GM21390 (cell line): ENCODE results near the gene KYNU.
"Not testable (repeated sequence)": the region's sequence is repeated elsewhere in the genome, so short reads cannot be mapped to it uniquely, and the experiment has no call there.

Source experiments
- ATAC-seq: cut with Tn5 transposase; IDR thresholded peaks from one replicate; pipeline ENCODE4 v1.9.1; 2021; ENCODE audit not compliant: unreplicated experiment

KYNU gene

GRCh38 chr2:142870526-142870925 is 6.9 kb upstream of the KYNU start:
- no peak for ATAC-seq

GRCh38 chr2:142871396-142871795 is 6.1 kb upstream of the KYNU start:
- no peak for ATAC-seq

DNA sequence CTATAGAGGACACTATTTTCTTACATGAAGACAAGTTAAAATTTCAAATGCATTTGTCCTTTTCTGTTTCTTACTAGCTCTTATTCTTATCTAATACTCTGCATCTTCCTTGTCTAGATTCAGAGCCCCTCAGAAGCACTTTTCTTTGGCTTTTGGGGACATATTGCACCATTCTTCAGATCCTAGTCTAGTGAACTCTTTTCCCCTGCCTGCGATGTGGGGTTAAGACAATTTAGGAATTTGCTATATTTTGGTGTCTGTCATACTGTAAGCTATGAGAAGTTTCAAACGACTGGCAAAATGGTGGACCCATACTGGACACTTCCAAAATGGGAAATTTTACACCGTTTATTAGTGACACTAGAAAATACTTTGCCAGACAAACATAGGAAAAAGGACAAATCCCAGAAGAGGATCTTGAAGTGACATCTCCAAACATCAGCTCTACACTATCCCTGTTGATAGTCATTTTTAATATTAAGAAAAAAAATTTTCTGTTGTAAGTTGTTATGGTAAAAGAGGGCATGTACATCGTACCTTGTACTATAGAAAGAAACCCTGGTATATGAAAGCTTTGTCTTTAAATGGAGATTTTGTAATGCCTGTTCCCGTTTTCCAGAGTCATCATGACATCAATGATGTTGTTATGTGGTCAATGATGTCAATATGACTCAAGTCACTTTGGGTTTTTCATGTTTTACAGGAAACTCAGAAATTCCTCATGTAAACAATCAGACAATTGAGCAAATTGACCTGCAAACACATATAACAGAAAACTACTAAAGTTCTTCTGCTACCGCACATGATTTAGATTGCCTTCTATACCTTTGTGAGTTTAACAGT is 4.4 kb upstream of the KYNU start:
- no peak for ATAC-seq

GRCh38 chr2:142873831-142874287 is 3.6 kb upstream of the KYNU start:
- no peak for ATAC-seq

- no peak for ATAC-seq
Measured at GRCh38 chr2:142874293-142874814, 3.1 kb upstream of the KYNU start.

DNA sequence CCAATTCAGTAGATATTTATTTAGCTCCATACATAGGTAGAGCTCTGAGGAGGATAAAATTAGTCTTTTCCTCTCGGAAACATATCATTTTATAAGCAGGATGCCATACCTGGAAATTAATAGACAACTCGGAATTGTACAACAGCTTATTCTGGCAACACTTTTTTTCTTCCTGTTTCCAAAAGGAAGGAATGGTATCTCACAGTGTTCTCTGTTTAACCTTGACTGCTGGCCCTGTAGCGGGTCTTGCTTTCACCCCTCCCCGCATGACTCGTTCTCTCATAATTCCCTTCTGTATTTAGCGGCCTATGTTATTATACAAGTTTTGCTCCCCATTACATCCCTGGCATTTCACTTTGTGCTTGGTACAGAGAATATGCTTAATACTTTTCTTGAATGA is 2.5 kb upstream of the KYNU start:
- no peak for ATAC-seq

GRCh38 chr2:142875652-142876051 is 1.8 kb upstream of the KYNU start:
- ATAC-seq: no peak

GRCh38 chr2:142876423-142876822 is 1.0 kb upstream of the KYNU start:
- no peak for ATAC-seq

DNA sequence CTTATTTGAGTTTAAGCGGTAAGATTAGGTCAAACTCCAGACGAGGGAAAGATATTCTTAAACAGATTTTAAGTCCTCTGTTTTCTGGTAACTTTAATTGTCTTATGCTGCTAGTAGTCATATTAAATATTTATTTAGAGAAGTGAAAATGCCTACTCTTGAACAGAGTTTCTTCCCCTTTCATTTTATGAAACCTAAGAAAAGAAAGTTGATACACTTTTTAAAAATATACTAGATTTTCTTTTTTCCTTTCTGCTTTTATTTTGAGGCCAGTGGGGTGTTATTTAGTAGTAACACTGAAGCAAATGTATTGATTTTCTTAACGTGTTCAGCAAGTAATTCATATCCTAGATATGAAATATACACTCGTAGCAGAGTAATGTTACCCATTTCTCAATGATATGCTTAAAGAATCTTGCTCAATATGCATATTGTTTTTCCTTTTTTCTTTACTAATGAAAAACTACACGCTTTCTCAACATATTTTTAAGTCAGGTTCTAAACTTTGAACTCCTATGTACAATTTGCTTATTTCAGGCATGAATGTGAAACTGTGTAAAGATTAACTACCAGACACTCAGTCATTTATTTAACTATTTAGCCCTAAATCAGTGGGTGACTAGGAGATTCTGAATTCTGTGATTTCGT is 691 bp downstream of the KYNU start:
- ATAC-seq: peak; percentile 40

GRCh38 chr2:142879151-142879550 is 1.7 kb downstream of the KYNU start:
- no peak for ATAC-seq

- ATAC-seq: no peak
Measured at GRCh38 chr2:142880279-142880678, 2.8 kb downstream of the KYNU start.

- ATAC-seq: no peak
Measured at GRCh38 chr2:142881619-142882018, 4.2 kb downstream of the KYNU start.

DNA sequence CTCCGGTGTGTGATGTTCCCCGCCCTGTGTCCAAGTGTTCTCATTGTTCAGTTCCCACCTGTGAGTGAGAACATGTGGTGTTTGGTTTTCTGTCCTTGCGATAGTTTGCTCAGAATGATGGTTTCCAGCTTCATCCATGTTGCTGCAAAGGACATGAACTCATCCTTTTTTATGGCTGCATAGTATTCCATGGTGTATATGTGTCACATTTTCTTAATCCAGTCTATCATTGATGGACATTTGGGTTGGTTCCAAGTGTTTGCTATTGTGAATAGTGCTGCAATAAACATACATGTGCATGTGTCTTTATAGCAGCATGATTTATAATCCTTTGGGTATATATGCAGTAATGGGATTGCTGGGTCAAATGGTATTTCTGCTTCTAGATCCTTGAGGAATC is 5.0 kb downstream of the KYNU start:
- not testable (repeated sequence) for ATAC-seq

- peak; percentile 37 for ATAC-seq
Measured at GRCh38 chr2:142883526-142883925, 6.1 kb downstream of the KYNU start.

DNA sequence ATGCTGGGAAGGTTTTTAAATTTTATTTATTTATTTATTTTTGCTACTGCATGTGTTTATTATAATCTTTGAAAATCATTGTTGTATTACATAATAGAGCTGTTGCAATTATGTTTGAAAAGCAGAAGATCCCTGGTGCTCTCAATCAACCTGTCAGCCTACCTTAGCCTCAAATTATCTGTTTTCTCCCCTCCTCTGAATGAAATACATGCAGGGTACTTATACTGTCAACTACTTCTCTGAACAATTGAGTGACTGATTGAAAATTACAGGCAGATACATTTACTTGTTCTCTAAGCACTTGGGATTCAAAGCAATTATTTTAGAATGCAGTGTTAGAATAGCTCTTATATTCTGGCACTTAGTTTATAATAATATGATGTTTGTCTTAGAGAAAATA is 8.1 kb downstream of the KYNU start:
- no peak for ATAC-seq

GRCh38 chr2:142892715-142893114 is 15.3 kb downstream of the KYNU start:
- peak; percentile 98 for ATAC-seq

- ATAC-seq: peak; percentile 0
Measured at GRCh38 chr2:142893241-142893640, 15.8 kb downstream of the KYNU start.

DNA sequence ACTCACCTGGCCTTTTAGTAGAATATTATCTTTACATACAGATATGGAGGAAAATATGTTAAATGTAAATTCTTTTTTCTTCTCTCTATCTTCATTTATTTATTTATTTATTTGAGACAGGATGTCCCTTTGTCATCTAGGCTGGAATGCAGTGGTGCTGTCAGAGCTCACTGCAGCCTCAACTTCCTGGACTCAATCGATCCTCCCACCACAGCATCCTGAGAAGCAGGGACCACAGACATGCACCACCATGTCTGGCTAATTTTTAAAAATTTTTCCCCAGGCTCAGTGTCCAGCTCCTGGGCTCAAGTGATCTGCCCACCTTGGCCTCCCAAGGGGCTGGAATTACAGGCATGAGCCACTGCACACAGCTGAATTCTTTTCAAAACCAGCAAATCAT is 20.3 kb downstream of the KYNU start:
- no peak for ATAC-seq

DNA sequence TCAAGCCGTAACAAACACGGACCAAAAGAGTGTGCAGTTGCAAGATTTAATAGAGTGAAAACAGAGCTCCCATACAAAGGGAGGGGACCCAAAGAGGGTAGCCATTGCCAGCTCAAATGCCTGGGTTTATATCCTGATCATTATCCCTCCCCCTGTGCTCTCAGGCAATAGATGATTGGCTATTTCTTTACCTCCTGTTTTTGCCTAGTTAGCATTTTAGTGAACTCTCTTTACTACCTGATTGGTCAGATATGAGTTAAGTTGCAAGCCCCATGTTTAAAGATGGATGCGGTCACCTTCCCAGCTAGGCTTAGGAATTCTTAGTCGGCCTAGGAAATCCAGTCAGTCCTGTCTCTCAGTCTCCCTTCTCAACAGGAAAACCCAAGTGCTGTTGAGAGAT is 22.9 kb downstream of the KYNU start:
- ATAC-seq: not testable (repeated sequence)

GRCh38 chr2:142901780-142902179 is 24.3 kb downstream of the KYNU start:
- no peak for ATAC-seq

DNA sequence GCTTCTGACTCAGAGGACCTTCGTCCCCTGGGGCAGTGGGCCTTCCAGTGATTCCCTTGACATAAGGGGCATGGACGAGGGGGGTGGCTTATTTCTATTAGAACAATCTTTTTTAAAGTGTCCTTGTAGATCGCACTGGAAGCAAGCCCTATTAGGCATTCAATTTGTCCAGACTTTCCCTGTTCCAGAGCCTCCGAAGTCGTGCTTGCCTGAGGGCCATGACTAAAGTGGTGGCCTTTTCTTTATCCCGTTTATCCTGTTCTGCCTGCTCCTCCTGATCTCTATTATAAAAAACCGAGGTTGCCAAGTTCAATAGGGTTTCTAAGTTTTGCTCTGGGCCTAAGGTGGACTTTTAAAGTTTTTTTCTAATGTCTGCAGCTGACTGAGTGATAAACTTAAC is 26.3 kb downstream of the KYNU start:
- not testable (repeated sequence) for ATAC-seq

GRCh38 chr2:142907653-142908052 is 30.2 kb downstream of the KYNU start:
- ATAC-seq: no peak
